Small intestine (tissue), 7 donors: ENCODE measurements around the gene ZNF460. TPM values are rescaled to one million over a fixed set of nuclear protein-coding genes. Genes with fewer than 3 reads are reported as not detected.

Experiments used
- DNase-seq, 2 donors: peaks; one replicate each; pipeline versions ENCODE4 v3.0.0 to v3.0.0-alpha.2; 2013
- FAIRE-seq: peaks from 2 replicates; lab custom pipeline; 2012; peaks lifted over from hg19 to GRCh38; lab: Jason Lieb, UNC
- H3K27ac ChIP-seq, 3 donors: one replicate each; pipeline ENCODE4 v1.5.1; 2013; ENCODE audit warnings: low read length in 2 of 3, mild to moderate bottlenecking in 2 of 3, control low read depth in 1 of 3, inconsistent platforms in 1 of 3, low read depth in 1 of 3, moderate library complexity in 1 of 3
- H3K27me3 ChIP-seq, 3 donors: one replicate each; pipeline ENCODE4 v1.6.1; 2013; ENCODE audit warnings: low read length in 3 of 3, inconsistent platforms in 1 of 3; ENCODE audit not compliant: control insufficient read depth in 3 of 3, insufficient read depth in 3 of 3
- H3K36me3 ChIP-seq, 3 donors: one replicate each; pipeline ENCODE4 v1.6.1; 2013; ENCODE audit warnings: low read length in 3 of 3, inconsistent platforms in 1 of 3, low read depth in 1 of 3, mild to moderate bottlenecking in 1 of 3, moderate library complexity in 1 of 3; ENCODE audit not compliant: control insufficient read depth in 3 of 3, insufficient read depth in 2 of 3
- H3K4me1 ChIP-seq, 3 donors: one replicate each; pipeline ENCODE4 v1.6.1; 2013; ENCODE audit warnings: low read length in 2 of 3, inconsistent platforms in 1 of 3, low read depth in 1 of 3, mild to moderate bottlenecking in 1 of 3, moderate library complexity in 1 of 3; ENCODE audit not compliant: control insufficient read depth in 3 of 3, insufficient read depth in 2 of 3
- H3K4me3 ChIP-seq, 3 donors: one replicate each; pipeline ENCODE4 v1.5.1; 2013; ENCODE audit warnings: low read length in 3 of 3, control low read depth in 1 of 3, inconsistent platforms in 1 of 3, low read depth in 1 of 3, mild to moderate bottlenecking in 1 of 3, moderate library complexity in 1 of 3
- H3K9me3 ChIP-seq, 2 donors: one replicate each; pipeline ENCODE4 v1.6.1; 2013; ENCODE audit warnings: low read depth in 1 of 2, low read length in 1 of 2; ENCODE audit not compliant: control insufficient read depth in 2 of 2, insufficient read depth in 1 of 2
- WGBS, 3 donors: extraction: QIAGEN DNeasy Blood & Tissue Kit; methylation state at CpG; one replicate each; pipeline ENCODE4 v1.1.7; 2013; 5-methylcytosine and 5-hydroxymethylcytosine counted together
- polyA plus RNA-seq, 4 donors: library from polyadenylated mRNA; stranded (reverse) in 3 of 4; unstranded in 1 of 4; fragments of 200-250 nt in 3 of 4; fragments of 120-200 nt in 1 of 4; gene quantifications; one replicate each; pipeline versions ENCODE4 v1.2.1 to v1.2.3, GENCODE V29; 2013
- donor health status: healthy with polysubstance abuse.
- donor health status: control.
- donor health status: control.
- donor health status: Bipolar disorder and iron deficiency.
- donor health status: healthy.

The ZNF460 gene
- polyA plus RNA-seq, 4 donors: 0.27 to 2.9 (median 1.5) TPM

DNA sequence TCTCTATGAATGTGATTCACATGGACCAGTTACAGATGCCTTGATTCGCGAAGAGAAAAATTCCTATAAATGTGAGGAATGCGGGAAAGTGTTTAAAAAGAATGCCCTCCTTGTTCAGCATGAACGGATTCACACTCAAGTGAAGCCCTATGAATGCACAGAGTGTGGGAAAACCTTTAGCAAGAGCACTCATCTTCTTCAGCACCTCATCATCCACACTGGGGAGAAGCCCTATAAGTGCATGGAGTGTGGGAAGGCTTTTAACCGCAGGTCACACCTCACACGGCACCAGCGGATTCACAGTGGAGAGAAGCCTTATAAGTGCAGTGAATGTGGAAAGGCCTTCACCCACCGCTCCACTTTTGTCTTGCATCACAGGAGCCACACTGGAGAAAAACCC lies 47.7 kb downstream of the ZNF460 start:
- WGBS, 3 donors: 96 to 98% (median 97%) methylated on average over 8 of the region's 8 CpGs
- FAIRE-seq: no peak
- no peaks in the 10 kb centered on the region for H3K27me3 ChIP-seq
- H3K4me1 ChIP-seq: no peaks in the 10 kb centered on the region
- H3K9me3 ChIP-seq: peaks cover 3 to 18% of the 10 kb centered on the region in 2 donors
- peaks cover 26 to 50% (median 36%) of the 10 kb centered on the region in 3 donors for H3K36me3 ChIP-seq
- H3K27ac ChIP-seq: no peak overlapping the region
- no peak for DNase-seq
- no peak overlapping the region for H3K4me3 ChIP-seq

DNA sequence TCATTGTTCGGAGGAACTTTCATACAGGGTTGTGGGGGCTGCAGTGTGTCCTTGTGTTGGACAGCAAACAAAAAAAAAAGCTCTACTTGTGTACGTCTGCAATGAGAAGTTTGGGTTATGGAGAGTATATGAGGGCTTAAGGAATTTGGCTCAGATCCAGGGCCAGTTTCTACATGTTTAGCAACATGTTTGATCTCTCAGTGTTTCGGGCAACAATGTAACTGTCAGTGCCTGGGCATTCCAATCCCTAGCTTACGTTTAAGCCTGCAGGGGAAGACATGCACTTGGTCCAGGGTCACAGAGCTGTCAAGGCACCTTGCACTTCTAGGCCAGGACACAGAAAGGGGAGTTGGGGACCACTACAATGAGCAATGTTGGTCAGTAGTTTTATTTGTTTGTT lies 53.9 kb downstream of the ZNF460 start:
- 82 to 90% (median 89%) methylated on average over 4 of the region's 4 CpGs for WGBS, 3 donors
- DNase-seq (no peak), FAIRE-seq (no peak)
- no peak overlapping the region for H3K4me3 ChIP-seq
- H3K27ac ChIP-seq: no peak overlapping the region
- H3K36me3 ChIP-seq: peaks cover 0 to 4% (median 0%) of the 10 kb centered on the region in 3 donors
- H3K4me1 ChIP-seq: no peaks in the 10 kb centered on the region
- H3K9me3 ChIP-seq: no peaks in the 10 kb centered on the region
- H3K27me3 ChIP-seq: no peaks in the 10 kb centered on the region

DNA sequence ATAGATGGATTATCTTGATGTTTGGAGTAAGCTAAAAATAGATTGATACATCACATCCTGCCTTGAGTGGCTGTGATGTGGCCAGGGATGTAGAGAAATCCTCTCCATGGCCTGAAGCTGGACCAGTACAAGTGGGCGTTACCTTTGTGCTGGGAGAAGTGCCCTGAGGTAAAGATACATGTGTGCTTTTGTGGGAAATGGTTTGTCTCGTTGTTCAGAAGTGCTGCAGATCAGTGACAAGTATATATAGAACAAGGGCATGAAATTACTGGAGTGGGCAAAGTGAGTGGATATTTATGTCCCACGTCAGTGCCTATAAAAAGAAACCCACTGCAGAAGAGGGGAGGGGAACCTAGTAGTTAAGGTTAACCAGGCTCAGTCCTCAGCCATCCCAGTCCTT lies 58.6 kb downstream of the ZNF460 start:
- peaks cover 0 to 1% (median 0%) of the 10 kb centered on the region in 3 donors for H3K27me3 ChIP-seq
- H3K27ac ChIP-seq: no peak overlapping the region
- H3K36me3 ChIP-seq: no peaks in the 10 kb centered on the region
- FAIRE-seq: no peak
- no peak overlapping the region for H3K4me3 ChIP-seq
- H3K4me1 ChIP-seq: no peaks in the 10 kb centered on the region
- no peak for DNase-seq
- no peaks in the 10 kb centered on the region for H3K9me3 ChIP-seq
- WGBS, 3 donors: 60 to 66% (median 64%) methylated on average over 3 of the region's 3 CpGs

DNA sequence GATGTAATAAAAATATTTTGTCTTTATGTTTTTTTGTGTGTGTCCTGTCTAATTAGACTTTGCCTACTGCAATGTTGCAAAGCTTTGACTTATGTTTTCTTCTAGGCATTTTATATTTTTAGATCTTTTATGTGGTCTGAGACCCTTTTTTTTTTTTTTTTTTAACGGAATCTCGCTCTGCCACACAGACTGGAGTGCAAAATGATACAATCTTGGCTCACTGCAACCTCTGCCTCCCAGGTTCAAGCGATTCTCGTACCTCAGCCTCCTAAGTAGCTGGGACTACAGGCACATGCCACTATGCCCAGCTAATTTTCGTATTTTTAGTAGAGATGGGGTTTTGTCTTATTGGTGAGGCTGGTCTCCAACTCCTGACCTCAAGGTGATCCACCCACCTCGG lies 62.3 kb downstream of the ZNF460 start:
- Histone ChIP-seq H3K27ac (no peak overlapping the region), H3K27me3 (peaks cover 0 to 5% (median 0%) of the 10 kb centered on the region in 3 donors), H3K9me3 (no peaks in the 10 kb centered on the region), H3K4me1 (no peaks in the 10 kb centered on the region), H3K36me3 (no peaks in the 10 kb centered on the region), H3K4me3 (no peak overlapping the region)
- 72 to 80% (median 73%) methylated on average over 6 of the region's 6 CpGs for WGBS, 3 donors
- FAIRE-seq: no peak
- no peak for DNase-seq

Other genes starting within 250 kb of the ZNF460 start
- not detected for gene USP29, start 160.5 kb upstream of the ZNF460 start, polyA plus RNA-seq
- gene ZIM3, start 135.3 kb upstream of the ZNF460 start, polyA plus RNA-seq: not detected
- gene DUXA, start 113.0 kb upstream of the ZNF460 start, polyA plus RNA-seq: not detected
- gene ZNF264, start 89.0 kb upstream of the ZNF460 start, polyA plus RNA-seq: 10 to 100 TPM in 1 of 4 donors, 1 to 10 TPM in 3; 1.3 to 15.7 (median 4.1) TPM
- gene AURKC, start 49.5 kb upstream of the ZNF460 start, polyA plus RNA-seq: 1 to 10 TPM in 2 of 4 donors, under 1 TPM in 2; 0.43 to 5.8 (median 1.3) TPM
- gene ZNF805, start 39.9 kb upstream of the ZNF460 start, polyA plus RNA-seq: 1 to 10 TPM in 3 of 4 donors, under 1 TPM in 1; 0.54 to 4.3 (median 1.3) TPM
- 1 to 10 TPM in 2 of 4 donors, under 1 TPM in 2; 0.45 to 7.1 (median 0.91) TPM for gene ZNF543, start 40.0 kb downstream of the ZNF460 start, polyA plus RNA-seq
- gene ZNF304, start 70.8 kb downstream of the ZNF460 start, polyA plus RNA-seq: 10 to 100 TPM in 1 of 4 donors, 1 to 10 TPM in 2, under 1 TPM in 1; 0.89 to 10.3 (median 1.9) TPM
- gene TRAPPC2B, start 83.1 kb downstream of the ZNF460 start, polyA plus RNA-seq: 10 to 100 TPM in 3 of 4 donors, 1 to 10 TPM in 1; 9.2 to 17.9 (median 14.1) TPM
- gene ZNF547, start 83.1 kb downstream of the ZNF460 start, polyA plus RNA-seq: 1 to 10 TPM in 2 of 4 donors, under 1 TPM in 2; 0.27 to 4.5 (median 0.88) TPM
- gene ZNF548, start 109.4 kb downstream of the ZNF460 start, polyA plus RNA-seq: 10 to 100 TPM in 1 of 4 donors, 1 to 10 TPM in 3; 2.2 to 25.2 (median 4.3) TPM
- 1 to 10 TPM; 1.9 to 8.8 (median 2.9) TPM for gene ZNF17, start 130.7 kb downstream of the ZNF460 start, polyA plus RNA-seq
- gene ZNF749, start 154.8 kb downstream of the ZNF460 start, polyA plus RNA-seq: 10 to 100 TPM in 2 of 4 donors, 1 to 10 TPM in 2; 7.6 to 17.2 (median 11.3) TPM
- gene VN1R1, start 176.7 kb downstream of the ZNF460 start, polyA plus RNA-seq: 1 to 10 TPM in 1 of 4 donors, under 1 TPM in 1, not detected in 2; 0.37 to 2.6 TPM
- gene ZNF772, start 197.1 kb downstream of the ZNF460 start, polyA plus RNA-seq: 10 to 100 TPM in 1 of 4 donors, 1 to 10 TPM in 2, under 1 TPM in 1; 0.27 to 13.2 (median 2.2) TPM
- gene ZNF419, start 207.3 kb downstream of the ZNF460 start, polyA plus RNA-seq: 10 to 100 TPM in 1 of 4 donors, 1 to 10 TPM in 3; 1.6 to 12.9 (median 2.9) TPM
- 10 to 100 TPM in 1 of 4 donors, 1 to 10 TPM in 3; 1.3 to 10.9 (median 2.4) TPM for gene ZNF773, start 219.5 kb downstream of the ZNF460 start, polyA plus RNA-seq
- gene ZNF549, start 246.9 kb downstream of the ZNF460 start, polyA plus RNA-seq: 10 to 100 TPM in 1 of 4 donors, 1 to 10 TPM in 2, under 1 TPM in 1; 0.89 to 11.5 (median 1.7) TPM